K562 (cell line): ENCODE measurements around the gene RBPJL. TPM values are rescaled to one million over a fixed set of nuclear protein-coding genes. Genes with fewer than 3 reads are reported as not detected.

ENCODE experiments used
- ATAC-seq: fragments of 200-7000 bp; cut with Tn5 transposase; 3 replicates; pipeline ENCODE4 v1.9.1; 2020; ENCODE audit warnings: moderate library complexity
- BruUV-seq: library from RNA; stranded (reverse); fragments of 400-500 nt; replicated peaks from 2 replicates; lab custom pipeline; 2021; lab: Mats Ljungman, UMichigan
- CTCF ChIA-PET: fragments of 300-600 bp; formaldehyde crosslinking; extraction: SDS; loops from one replicate; lab custom pipeline; 2021; ENCODE audit warnings: low intra/inter-chr PET ratio; lab: Yijun Ruan, JAX
- POLR2A ChIA-PET: fragments of 300-600, 350-650 bp; sonication (Branson Sonifier 250); formaldehyde crosslinking; extraction: SDS; loops from one replicate; lab custom pipeline; 2021; ENCODE audit warnings: antibody characterized with exemption, inconsistent platforms; lab: Yijun Ruan, JAX
- DNase-seq, 4 experiments: peaks; one replicate each; pipeline versions ENCODE4 v3.0.0 to v3.0.0-alpha.2; 2011 to 2018; ENCODE audit warnings: low spot score in 3 of 4, mixed read lengths in 3 of 4; ENCODE audit errors: extremely low read depth in 1 of 4
- FAIRE-seq: peaks from 2 replicates; lab custom pipeline; 2011; peaks lifted over from hg19 to GRCh38; lab: Jason Lieb, UNC
- H2AFZ ChIP-seq: 2 replicates; pipeline ENCODE4 v1.6.0; 2011; ENCODE audit warnings: low read depth, low read length, control low read depth, inconsistent platforms
- H3K27ac ChIP-seq: fragments of 200-600 bp; 3 replicates; pipeline ENCODE4 v1.8.0; 2011; ENCODE audit warnings: low read depth, mild to moderate bottlenecking, control low read depth, inconsistent platforms, low read length, moderate library complexity, mixed read lengths; ENCODE audit errors: extremely low read depth
- H3K27me3 ChIP-seq, 2 experiments: fragments of 300-600 bp in 1 of 2; 2 replicates in 1 of 2; 3 replicates in 1 of 2; pipeline versions ENCODE4 v1.6.0 to v1.8.0; 2011; ENCODE audit warnings: inconsistent platforms in 2 of 2, low read length in 2 of 2, mild to moderate bottlenecking in 1 of 2, mixed read lengths in 1 of 2, moderate library complexity in 1 of 2; ENCODE audit not compliant: control insufficient read depth in 2 of 2, insufficient read depth in 2 of 2
- H3K36me3 ChIP-seq: fragments of 300-600 bp; 3 replicates; pipeline ENCODE4 v1.8.0; 2011; ENCODE audit warnings: mild to moderate bottlenecking, low read length, inconsistent platforms; ENCODE audit not compliant: control insufficient read depth, insufficient read depth
- H3K4me1 ChIP-seq, 2 experiments: fragments of 200-600 bp in 1 of 2; replicated peaks in 1 of 2; 2 replicates in 1 of 2; 3 replicates in 1 of 2; pipeline versions ENCODE4 v1.5.1 to v1.8.0; 2011; ENCODE audit warnings: inconsistent platforms in 2 of 2, low read length in 2 of 2, mild to moderate bottlenecking in 1 of 2, mixed read lengths in 1 of 2, moderate library complexity in 1 of 2; ENCODE audit not compliant: control insufficient read depth in 2 of 2, insufficient read depth in 2 of 2
- H3K4me2 ChIP-seq: 2 replicates; pipeline ENCODE4 v1.6.1; 2011; ENCODE audit warnings: low read length, control low read depth, inconsistent platforms, mixed read lengths; ENCODE audit not compliant: insufficient read depth
- H3K4me3 ChIP-seq: fragments of 200-600 bp; sonication (generic), shearing (Covaris generic); 2 replicates; pipeline ENCODE4 v1.5.1; 2016; ENCODE audit warnings: control low read depth, inconsistent platforms
- H3K79me2 ChIP-seq: fragments of 200-600 bp; 3 replicates; pipeline ENCODE4 v1.8.0; 2011; ENCODE audit warnings: low read length, inconsistent platforms; ENCODE audit not compliant: control insufficient read depth, insufficient read depth
- H3K9ac ChIP-seq, 2 experiments: 2 replicates each; pipeline versions ENCODE4 v1.6.0 to v1.6.1; 2011; ENCODE audit warnings: low read depth in 2 of 2, low read length in 2 of 2, control low read depth in 1 of 2, inconsistent platforms in 1 of 2, mild to moderate bottlenecking in 1 of 2, mixed read lengths in 1 of 2; ENCODE audit not compliant: insufficient read depth in 1 of 2
- H3K9me1 ChIP-seq: one replicate; pipeline ENCODE4 v1.6.0; 2011; ENCODE audit warnings: inconsistent platforms, mild to moderate bottlenecking, low read length, moderate library complexity; ENCODE audit not compliant: control insufficient read depth, insufficient read depth
- H3K9me3 ChIP-seq: replicated peaks from 2 replicates; pipeline ENCODE4 v1.5.1; 2011; ENCODE audit warnings: low read depth, low read length, inconsistent platforms; ENCODE audit not compliant: control insufficient read depth, insufficient read depth
- H4K20me1 ChIP-seq: replicated peaks from 2 replicates; pipeline ENCODE4 v1.6.1; 2011; ENCODE audit warnings: low read length, inconsistent platforms, mixed read lengths; ENCODE audit not compliant: control insufficient read depth, insufficient read depth
- FOXK1 ChIP-seq: sonication (generic); formaldehyde crosslinking; IDR thresholded peaks from 2 replicates; pipeline ENCODE4 v1.8.0; 2022; ENCODE audit warnings: missing genetic modification reagents, mild to moderate bottlenecking, borderline replicate concordance
- JUND ChIP-seq, 2 experiments: IDR thresholded peaks; 2 replicates in 1 of 2; 3 replicates in 1 of 2; pipeline ENCODE4 v1.6.1; 2011; ENCODE audit warnings: borderline replicate concordance in 2 of 2, low read depth in 2 of 2, low read length in 2 of 2, improper control_type of control experiment in 1 of 2, missing biosample characterization in 1 of 2, missing genetic modification characterization in 1 of 2, missing genetic modification reagents in 1 of 2
- TAF1 ChIP-seq: IDR thresholded peaks from 2 replicates; pipeline ENCODE4 v1.6.1; 2011; ENCODE audit warnings: mild to moderate bottlenecking, low read length, moderate library complexity; ENCODE audit not compliant: insufficient read depth, control insufficient read depth, severe bottlenecking; ENCODE audit errors: extremely low read depth
- WGBS: fragments of 100-300 bp; shearing (Covaris generic); methylation state at CpG from one replicate; pipeline ENCODE4 v1.1.6; 2016; ENCODE audit warnings: low coverage, mixed read lengths; ENCODE audit not compliant: insufficient coverage; ENCODE audit errors: missing lambda C conversion rate; 5-methylcytosine and 5-hydroxymethylcytosine counted together
- in situ Hi-C: fragments of 300-500 bp; cut with MboI; formaldehyde crosslinking; loops from 4 replicates; pipeline ENCODE4 v1.15.0; 2018; ENCODE audit warnings: inconsistent platforms, mixed read lengths
- intact Hi-C: fragments of 100-400 bp; cut with micrococcal nuclease; formaldehyde crosslinking; loops from 2 replicates; pipeline ENCODE4 v1.14.2; 2022
- polyA plus RNA-seq, 8 experiments: library from polyadenylated mRNA; depleted of rRNA in 4 of 8; stranded (reverse) in 5 of 8; unstranded in 3 of 8; fragments of >200 nt; fragmentation: Nextera tagmentation in 2 of 8; fragmentation: Illumina TruSeq in 1 of 8; extraction: Ambion mirVana in 2 of 8; extraction: Trizol in 1 of 8; gene quantifications; 2 replicates each; pipeline versions ENCODE4 v1.2.1 to v1.2.3, GENCODE V29; 2011 to 2014; ENCODE audit warnings: inconsistent platforms in 1 of 8, missing spikeins in 1 of 8
- total RNA-seq, 7 experiments: library from RNA; depleted of rRNA in 6 of 7; stranded (reverse); fragments of >200 nt in 6 of 7; fragmentation: Illumina TruSeq in 2 of 7; extraction: Trizol in 2 of 7; gene quantifications; 2 replicates each; pipeline versions ENCODE4 v1.2.1 to v1.2.3, GENCODE V29; 2011 to 2021; ENCODE audit warnings: low replicate concordance in 1 of 7
- TF ChIP-seq, protein P1 (sequence below), 2 experiments: fragments of 450-650 bp in 1 of 2; IDR thresholded peaks; 2 replicates each; pipeline ENCODE4 v1.6.1; 2011 to 2017; ENCODE audit warnings: low read depth in 2 of 2, antibody characterized with exemption in 1 of 2, borderline replicate concordance in 1 of 2, low read length in 1 of 2, mild to moderate bottlenecking in 1 of 2, mixed read lengths in 1 of 2; ENCODE audit not compliant: control insufficient read depth in 1 of 2
- TF ChIP-seq, protein P2 (sequence below): fragments of 250-450 bp; sonication (Bioruptor Pico); IDR thresholded peaks from 2 replicates; pipeline ENCODE4 v1.8.0; 2022; ENCODE audit warnings: moderate library complexity, mild to moderate bottlenecking, inconsistent platforms

Gene RBPJL
- total and polyA plus RNA-seq, 9 of the 15 experiments (the other 6 are each of a cell fraction or from before 2014, with no cell fraction given), result not detected

DNA sequence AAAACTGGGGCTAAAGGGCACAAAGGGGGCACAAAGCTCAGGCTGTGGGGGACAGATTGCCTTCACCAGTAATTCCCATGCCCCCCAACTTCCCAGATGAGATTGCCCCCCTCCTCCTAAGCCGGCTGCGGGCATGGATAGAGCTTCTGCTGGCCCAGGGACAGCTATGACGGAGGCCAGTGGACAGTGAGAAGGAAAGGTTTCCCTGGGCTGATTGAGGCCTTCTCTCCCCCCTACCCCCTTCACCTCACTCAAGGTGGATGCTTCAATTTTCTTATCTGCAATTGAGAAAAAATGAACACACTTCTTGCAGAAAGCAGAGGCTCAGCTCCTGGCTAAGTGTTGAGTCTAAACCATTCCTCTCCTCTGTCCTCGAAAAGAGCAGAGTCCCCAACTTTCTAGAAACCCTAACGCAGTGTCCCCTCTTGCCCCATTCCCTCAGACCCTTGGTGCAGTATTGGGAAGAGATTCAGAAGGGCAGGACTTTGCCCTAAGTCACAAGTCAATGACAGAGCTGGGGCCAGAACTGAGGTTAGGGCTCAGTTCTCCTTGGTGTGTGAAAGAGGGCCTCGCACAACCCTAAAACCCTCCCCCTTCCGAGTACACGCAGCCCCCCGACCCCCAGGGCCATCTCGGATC lies 40.8 kb downstream of the RBPJL start:
- Histone ChIP-seq H3K9me1 (no peaks in the 10 kb centered on the region), H3K36me3 (no peaks in the 10 kb centered on the region; the same call in 2 of the 3 replicates), H3K27ac (peak overlapping the region; percentile 67), H3K4me3 (peak overlapping the region; percentile 54), H4K20me1 (peaks cover 7% of the 10 kb centered on the region; the same call in 1 of the 2 replicates), H3K27me3 (no peaks in the 10 kb centered on the region), H3K79me2 (peaks cover 15% of the 10 kb centered on the region; the same call in 2 of the 3 replicates), H3K4me2 (peak overlapping the region; percentile 82), H3K9me3 (no peaks in the 10 kb centered on the region), H3K9ac (peak overlapping the region; percentile 74 to 90), H2AFZ (peak overlapping the region; percentile 81), H3K4me1 (peaks cover 35 to 49% of the 10 kb centered on the region in 2 experiments)
- ATAC-seq (peak; percentile 30), FAIRE-seq (peak; percentile 75), DNase-seq (no peak)
- 18% methylated on average over 9 of the region's 10 CpGs for WGBS
- POLR2A ChIA-PET, result interaction anchor here (0.7 to 2.5 kb wide), 13 partner anchors 11 to 368 kb away, joined by 3 to 32 read pairs (median 5); partner anchors contain the start of gene SYS1
- TF ChIP-seq, protein P1, sequence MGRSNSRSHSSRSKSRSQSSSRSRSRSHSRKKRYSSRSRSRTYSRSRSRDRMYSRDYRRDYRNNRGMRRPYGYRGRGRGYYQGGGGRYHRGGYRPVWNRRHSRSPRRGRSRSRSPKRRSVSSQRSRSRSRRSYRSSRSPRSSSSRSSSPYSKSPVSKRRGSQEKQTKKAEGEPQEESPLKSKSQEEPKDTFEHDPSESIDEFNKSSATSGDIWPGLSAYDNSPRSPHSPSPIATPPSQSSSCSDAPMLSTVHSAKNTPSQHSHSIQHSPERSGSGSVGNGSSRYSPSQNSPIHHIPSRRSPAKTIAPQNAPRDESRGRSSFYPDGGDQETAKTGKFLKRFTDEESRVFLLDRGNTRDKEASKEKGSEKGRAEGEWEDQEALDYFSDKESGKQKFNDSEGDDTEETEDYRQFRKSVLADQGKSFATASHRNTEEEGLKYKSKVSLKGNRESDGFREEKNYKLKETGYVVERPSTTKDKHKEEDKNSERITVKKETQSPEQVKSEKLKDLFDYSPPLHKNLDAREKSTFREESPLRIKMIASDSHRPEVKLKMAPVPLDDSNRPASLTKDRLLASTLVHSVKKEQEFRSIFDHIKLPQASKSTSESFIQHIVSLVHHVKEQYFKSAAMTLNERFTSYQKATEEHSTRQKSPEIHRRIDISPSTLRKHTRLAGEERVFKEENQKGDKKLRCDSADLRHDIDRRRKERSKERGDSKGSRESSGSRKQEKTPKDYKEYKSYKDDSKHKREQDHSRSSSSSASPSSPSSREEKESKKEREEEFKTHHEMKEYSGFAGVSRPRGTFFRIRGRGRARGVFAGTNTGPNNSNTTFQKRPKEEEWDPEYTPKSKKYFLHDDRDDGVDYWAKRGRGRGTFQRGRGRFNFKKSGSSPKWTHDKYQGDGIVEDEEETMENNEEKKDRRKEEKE (IDR thresholded peaks at IDR 0.05; ENCODE audit: borderline replicate concordance in 1 of 2, control insufficient read depth in 1 of 2, low read depth in 2 of 2, low read length in 1 of 2), result no peak
- 0 out of 2 replicates have a peak, but pooled peaks have one; percentile 41 for TF ChIP-seq FOXK1 (CRISPR knock-in tag)
- TF ChIP-seq TAF1, result peak; percentile 6
- TF ChIP-seq, protein P2, sequence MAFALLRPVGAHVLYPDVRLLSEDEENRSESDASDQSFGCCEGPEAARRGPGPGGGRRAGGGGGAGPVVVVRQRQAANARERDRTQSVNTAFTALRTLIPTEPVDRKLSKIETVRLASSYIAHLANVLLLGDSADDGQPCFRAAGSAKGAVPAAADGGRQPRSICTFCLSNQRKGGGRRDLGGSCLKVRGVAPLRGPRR (CRISPR knock-in tag), result no peak
- no peak for TF ChIP-seq JUND (IDR thresholded peaks at IDR 0.05; ENCODE audit: borderline replicate concordance, low read depth, low read length)
- 0 out of 3 replicates have a peak, but pooled peaks have one; percentile 8 for TF ChIP-seq JUND (tag; IDR thresholded peaks at IDR 0.05; ENCODE audit: borderline replicate concordance, low read depth, low read length)
- CTCF ChIA-PET, result no interaction called here
- BruUV-seq, result TSS peak; percentile 54
- in situ Hi-C loops (no loop called here), intact Hi-C loops (no loop called here)
